Keratinocyte (primary cell): ENCODE results near the gene TLK1.

Experiments
- EZH2 ChIP-seq: IDR thresholded peaks from one replicate; pipeline ENCODE4 v1.6.1; 2012; ENCODE audit warnings: inconsistent platforms, mild to moderate bottlenecking, low read length, moderate library complexity
- TF ChIP-seq, protein P1 (sequence below), 3 experiments: IDR thresholded peaks in 1 of 3; conservative IDR thresholded peaks in 1 of 3; optimal IDR thresholded peaks in 1 of 3; 2 replicates in 2 of 3; 3 replicates in 1 of 3; pipeline versions ENCODE3 to v1.5.1; 2011; ENCODE audit warnings: low read length in 3 of 3, mild to moderate bottlenecking in 3 of 3, moderate library complexity in 2 of 3, control low read depth in 1 of 3, inconsistent platforms in 1 of 3; ENCODE audit not compliant: insufficient read depth in 2 of 3; ENCODE audit errors: extremely low read depth in 1 of 3

DNA sequence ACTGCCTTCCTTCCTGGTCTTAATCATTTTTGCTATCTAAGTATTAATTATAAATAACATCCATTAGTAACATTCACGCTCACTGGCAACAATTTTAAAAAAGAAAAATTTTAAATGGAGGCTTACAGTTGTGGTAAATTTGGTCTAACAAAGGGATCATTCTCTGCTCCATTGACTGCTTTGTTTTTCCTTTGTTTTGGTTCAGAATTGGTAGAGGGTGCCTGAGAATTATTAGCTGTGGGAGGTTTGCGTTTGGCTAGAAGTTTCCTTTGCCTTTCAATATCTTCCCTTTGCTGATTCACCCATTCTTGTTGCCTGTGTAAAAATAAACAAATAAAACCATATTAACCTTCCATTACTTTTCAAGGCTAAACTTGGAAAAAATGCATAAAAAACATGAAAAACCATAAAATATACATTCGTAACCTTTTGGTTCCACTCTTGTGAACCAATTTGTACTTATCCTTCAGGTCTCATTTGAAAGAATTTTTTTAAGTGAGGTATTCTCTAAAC lies 114.6 kb downstream of the TLK1 start:
- TF ChIP-seq, protein P1, sequence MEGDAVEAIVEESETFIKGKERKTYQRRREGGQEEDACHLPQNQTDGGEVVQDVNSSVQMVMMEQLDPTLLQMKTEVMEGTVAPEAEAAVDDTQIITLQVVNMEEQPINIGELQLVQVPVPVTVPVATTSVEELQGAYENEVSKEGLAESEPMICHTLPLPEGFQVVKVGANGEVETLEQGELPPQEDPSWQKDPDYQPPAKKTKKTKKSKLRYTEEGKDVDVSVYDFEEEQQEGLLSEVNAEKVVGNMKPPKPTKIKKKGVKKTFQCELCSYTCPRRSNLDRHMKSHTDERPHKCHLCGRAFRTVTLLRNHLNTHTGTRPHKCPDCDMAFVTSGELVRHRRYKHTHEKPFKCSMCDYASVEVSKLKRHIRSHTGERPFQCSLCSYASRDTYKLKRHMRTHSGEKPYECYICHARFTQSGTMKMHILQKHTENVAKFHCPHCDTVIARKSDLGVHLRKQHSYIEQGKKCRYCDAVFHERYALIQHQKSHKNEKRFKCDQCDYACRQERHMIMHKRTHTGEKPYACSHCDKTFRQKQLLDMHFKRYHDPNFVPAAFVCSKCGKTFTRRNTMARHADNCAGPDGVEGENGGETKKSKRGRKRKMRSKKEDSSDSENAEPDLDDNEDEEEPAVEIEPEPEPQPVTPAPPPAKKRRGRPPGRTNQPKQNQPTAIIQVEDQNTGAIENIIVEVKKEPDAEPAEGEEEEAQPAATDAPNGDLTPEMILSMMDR (optimal IDR thresholded peaks at IDR 0.05 in 1 of 3, IDR thresholded peaks at IDR 0.05 in 1 of 3, conservative IDR thresholded peaks at IDR 0.05 in 1 of 3; ENCODE audit: extremely low read depth in 1 of 3, insufficient read depth in 2 of 3, low read length in 3 of 3) = no peak
- no peak for TF ChIP-seq EZH2
